Hippocampal formation (tissue), 2 donors: ENCODE results near the gene UBE2M.
"Not testable (repeated sequence)": the region's sequence is repeated elsewhere in the genome, so short reads cannot be mapped to it uniquely, and the experiment has no call there.

Experiments used
- DNase-seq, 2 donors: peaks; one replicate each; lab custom pipeline; 2025; lab: John Stamatoyannopoulos, UW

UBE2M gene

DNA sequence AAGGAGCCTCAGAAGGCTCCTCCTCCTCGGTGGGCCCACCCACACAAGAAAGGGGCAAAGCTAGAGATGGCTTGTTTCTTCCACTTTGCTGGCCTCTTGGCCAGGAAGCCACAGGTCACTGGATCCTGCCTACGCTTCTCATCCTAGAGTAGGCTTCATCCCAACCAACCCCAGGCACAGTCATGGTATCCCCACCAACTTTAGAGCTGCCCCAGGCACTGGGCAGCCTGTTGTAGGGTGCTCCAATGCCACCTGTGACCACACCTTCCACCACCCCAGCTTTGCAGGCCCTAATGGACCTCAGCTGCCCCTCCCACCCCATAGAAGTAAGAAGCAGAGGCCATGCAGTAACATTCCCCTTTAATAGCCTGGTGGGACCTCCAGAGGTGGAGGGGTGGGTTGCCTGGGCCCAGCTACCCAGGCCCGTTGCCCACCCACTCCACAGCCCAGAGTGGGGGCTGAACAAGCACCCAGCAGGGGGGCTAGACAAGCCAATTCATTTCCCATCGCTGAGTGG lies 3.0 kb downstream of the UBE2M start:
- no peak for DNase-seq

DNA sequence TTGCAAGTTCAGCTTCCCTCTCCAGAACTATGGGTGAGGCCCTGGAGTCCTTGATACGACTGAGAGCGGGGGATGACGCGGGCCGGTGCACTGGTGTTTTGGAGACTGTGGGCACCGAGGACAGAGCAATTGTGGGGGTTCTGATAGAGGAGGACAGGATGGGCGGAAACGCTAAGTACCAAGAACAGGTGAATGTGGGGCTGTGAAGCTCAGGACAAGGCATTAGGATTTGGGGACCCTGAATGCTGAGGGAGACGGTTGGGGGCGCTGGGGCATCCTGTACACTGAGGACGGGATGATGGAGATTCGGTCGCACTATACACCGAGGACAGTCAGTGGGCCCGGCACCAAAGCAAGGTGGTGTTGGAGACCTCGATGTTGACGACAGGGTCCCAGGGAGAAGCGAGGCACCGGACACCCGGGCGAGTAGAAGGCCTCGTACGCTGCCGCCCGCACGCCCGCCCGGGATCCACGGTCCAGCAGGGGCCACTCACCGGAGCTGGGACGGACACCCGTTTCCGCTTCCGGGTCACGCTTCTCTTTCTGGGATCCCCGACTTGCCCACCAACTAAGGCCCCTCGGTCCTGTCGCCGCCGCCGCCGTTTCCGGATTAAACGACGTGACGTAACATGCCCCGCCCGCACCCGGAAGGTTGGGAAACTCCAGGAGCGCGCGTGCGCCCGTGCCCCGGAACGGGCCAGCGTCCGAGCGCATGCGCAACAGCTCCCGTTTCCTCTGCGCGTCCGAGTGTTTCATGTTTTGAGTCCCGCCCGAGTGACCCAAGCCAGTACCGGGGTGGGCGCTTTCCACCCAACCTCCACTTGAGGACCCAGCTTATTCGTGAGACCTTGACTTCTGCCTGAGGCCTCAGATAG lies 3.7 kb downstream of the UBE2M start, which contains the start of gene CHMP2A:
TSS of gene CHMP2A (minus strand) at position 612 of the 875 bp plus-strand sequence. CDS start 893 bp downstream, outside the sequence.
- DNase-seq: no peak

DNA sequence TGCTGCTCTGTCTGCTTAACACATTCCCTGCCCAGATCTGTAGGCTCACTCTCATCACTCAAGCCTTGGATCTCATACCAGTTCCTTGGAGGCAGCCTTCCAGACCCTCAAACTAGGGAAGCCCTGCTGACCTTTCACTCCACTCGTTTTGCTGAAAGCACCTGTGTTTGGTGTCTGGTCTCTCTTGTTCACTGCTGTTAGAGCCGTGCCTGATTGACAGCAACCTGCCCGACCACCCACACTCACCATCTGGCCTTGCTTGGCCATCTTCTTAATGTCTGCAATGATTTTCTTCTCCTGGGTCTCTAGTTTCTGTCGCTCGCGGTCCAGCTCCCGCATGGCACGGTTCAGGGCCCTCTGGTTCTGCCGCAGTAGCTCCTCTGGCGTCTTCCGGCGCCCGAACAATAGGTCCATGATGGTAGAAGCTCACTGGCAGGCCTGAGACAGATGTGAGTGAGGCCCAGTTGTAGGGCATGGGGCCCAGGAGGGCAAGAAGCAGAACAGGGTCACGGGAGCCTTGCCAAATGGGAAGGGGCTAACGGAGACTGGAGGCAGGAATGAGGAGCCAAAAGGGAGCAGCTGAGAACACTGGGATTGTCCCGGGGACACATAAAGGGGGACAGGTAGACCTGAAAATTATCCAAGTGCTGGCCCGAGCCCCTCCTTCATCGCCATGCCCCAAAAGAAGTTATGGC lies 4.5 kb downstream of the UBE2M start:
- no peak for DNase-seq

DNA sequence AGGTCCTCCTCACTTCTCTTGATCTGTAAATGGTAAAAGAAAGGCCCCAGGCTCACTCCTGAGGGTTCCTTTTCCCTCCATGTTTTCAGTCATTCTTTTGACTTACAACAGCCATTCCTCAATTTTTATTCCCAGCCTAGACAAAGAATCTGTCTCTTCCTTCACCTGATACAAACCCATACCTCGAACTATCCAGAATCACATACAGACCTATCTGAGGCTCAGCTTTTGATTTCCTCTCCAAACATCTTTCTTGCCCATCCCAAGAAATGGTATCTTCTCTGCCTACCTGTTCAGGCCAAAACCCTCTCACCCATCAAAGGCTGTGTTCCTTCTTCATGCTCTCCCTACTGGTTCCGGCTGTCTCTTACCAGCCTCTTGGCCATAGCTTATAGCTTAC lies 5.8 kb downstream of the UBE2M start:
- DNase-seq: no peak

DNA sequence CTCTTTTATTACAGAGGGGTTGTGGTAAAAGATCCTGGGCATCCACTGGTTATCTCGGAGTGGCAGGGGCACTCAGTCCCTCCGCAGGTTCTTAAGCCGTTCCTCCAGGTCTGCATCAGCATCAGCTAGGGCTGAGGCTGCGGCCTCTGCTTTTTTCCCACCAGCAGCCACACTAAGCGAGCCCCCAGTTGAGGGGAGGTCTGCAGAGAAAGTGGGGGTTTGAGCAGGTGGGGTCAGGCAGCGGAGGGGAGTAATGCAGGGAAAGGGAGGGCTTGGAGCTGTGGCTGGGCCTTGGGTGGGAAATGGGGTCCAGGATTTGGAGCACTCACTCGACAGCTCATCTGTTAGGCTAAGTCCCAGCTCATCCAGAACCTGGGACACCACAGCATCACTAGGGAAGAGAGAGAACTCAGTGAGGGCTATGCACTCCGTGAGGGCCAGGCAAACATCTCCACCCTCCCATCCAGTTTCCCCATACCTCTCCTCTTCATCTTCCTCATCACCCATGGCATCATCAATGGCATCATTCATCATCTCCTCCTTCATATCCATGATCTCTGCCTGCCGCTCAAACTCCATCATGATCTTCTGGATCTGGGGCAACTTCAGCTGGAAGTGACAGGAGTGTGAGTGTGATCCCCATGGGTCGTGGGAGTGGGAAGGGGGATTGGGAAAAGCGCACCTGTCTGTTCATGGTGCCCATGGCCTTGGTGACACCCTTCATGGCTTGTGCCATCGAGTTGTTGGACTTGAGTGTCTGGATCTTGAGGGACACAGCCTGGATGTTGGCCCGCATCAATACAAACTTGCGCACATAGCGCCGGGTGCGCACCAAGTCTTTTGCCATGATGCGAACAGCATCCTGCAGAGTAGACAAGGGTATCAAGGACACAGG lies 6.6 kb downstream of the UBE2M start:
- DNase-seq: no peak

DNA sequence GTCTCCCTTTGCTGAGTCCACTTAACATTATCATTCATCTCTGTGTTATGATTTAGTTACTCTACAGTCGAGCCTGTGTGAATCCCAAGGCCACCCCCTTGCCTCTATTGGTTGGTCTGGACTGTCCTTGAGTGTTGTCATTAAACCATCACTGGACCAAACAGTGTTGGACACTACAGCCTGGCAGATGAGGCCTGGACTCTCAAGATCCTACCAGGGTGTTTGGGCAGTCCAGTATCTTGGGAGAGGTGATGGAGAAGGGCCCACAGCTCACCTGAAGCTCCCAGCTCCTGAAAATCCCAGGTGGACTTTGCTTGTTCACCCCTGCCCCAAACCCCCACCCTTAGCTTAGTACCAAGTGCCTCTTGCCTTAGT lies 7.3 kb downstream of the UBE2M start:
- no peak for DNase-seq

DNA sequence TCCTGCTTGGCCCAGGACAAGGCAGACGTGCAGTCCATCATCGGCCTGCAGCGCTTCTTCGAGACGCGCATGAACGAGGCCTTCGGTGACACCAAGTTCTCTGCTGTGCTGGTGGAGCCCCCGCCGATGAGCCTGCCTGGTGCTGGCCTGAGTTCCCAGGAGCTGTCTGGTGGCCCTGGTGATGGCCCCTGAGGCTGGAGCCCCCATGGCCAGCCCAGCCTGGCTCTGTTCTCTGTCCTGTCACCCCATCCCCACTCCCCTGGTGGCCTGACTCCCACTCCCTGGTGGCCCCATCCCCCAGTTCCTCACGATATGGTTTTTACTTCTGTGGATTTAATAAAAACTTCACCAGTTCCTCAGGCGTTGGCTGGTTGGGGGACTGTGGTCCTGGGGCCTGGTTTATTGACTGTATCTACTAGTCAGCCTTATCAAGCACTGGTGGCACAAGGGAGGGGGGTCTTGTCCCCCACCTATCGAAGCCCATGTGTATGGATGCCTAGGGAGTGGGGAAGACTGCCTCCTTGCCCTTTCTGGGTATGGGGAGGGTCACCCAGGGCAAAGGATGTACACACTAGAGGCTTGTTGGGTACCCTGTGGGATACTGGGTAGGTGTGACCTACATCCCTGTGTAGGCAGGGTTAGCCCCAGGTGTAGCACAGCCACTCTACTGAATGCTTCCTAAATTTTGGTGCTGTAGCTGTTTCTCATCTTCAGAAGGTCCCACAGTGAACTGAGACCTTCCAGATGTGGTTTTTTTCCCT lies 7.9 kb downstream of the UBE2M start:
- no peak for DNase-seq

DNA sequence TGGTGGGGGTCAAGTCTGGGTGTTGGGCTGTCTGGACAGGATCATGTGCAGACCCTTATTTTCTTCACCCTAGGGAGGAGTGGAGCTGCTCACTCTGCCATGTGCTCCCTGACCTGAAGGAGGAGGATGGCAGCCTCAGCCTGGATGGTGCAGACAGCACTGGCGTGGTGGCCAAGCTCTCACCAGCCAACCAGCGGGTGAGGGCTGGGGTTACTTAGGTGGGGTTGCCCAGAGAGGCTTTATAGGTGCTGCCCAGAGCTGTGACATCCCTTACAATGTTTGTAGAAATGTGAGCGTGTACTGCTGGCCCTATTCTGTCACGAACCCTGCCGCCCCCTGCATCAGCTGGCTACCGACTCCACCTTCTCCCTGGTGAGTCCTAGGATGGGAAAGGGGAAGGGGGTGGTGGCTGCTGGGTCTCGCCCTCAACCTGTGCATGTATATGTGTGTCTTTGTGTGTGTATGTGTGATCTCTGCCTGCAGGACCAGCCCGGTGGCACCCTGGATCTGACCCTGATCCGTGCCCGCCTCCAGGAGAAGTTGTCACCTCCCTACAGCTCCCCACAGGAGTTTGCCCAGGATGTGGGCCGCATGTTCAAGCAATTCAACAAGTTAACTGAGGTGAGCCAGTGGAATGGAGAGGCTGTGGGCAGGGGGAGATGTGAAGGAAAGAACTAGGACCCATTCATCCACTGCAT lies 8.6 kb downstream of the UBE2M start:
- no peak for DNase-seq

DNA sequence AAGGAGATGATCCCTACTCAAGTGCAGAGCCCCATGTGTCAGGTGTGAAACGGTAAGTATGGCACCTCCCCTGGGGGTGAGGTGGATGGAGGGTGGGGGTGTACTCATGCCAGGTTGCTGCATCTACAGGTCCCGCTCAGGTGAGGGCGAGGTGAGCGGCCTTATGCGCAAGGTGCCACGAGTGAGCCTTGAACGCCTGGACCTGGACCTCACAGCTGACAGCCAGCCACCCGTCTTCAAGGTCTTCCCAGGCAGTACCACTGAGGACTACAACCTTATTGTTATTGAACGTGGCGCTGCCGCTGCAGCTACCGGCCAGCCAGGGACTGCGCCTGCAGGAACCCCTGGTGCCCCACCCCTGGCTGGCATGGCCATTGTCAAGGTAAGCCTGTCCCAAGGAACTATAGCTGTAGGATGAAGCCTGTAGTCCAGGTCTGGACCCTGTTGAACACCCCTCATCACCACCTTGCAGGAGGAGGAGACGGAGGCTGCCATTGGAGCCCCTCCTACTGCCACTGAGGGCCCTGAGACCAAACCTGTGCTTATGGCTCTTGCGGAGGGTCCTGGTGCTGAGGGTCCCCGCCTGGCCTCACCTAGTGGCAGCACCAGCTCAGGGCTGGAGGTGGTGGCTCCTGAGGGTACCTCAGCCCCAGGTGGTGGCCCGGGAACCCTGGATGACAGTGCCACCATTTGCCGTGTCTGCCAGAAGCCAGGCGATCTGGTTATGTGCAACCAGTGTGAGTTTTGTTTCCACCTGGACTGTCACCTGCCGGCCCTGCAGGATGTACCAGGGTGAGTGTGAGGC lies 9.3 kb downstream of the UBE2M start:
- no peak for DNase-seq

DNA sequence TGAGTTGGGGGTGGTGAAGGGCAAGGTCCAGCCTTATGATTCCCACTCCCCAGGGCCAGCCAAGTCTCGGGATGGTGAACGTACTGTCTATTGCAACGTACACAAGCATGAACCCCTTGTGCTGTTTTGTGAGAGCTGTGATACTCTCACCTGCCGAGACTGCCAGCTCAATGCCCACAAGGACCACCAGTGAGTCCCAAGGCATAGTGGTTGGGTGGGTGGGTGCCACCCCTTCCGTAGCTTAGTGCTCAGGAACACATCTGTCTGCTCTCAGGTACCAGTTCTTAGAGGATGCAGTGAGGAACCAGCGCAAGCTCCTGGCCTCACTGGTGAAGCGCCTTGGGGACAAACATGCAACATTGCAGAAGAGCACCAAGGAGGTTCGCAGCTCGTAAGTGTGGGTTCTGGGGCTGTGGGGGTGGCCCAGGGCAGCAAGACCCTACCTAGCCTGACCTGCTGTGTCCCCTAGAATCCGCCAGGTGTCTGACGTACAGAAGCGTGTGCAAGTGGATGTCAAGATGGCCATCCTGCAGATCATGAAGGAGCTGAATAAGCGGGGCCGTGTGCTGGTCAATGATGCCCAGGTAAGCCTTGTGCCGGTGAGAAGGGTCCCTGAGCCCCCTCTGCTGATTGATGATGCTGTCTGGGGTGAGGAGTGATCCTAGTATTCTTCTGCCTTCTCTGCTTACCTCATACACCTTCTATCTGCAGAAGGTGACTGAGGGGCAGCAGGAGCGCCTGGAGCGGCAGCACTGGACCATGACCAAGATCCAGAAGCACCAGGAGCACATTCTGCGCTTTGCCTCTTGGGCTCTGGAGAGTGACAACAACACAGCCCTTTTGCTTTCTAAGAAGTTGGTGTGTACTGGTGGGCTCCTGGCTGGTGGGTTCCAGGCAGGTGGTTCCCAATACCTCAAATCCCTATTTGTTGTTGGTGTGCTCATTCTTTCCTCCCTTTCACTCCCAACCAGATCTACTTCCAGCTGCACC lies 10.8 kb downstream of the UBE2M start:
- DNase-seq: no peak

DNA sequence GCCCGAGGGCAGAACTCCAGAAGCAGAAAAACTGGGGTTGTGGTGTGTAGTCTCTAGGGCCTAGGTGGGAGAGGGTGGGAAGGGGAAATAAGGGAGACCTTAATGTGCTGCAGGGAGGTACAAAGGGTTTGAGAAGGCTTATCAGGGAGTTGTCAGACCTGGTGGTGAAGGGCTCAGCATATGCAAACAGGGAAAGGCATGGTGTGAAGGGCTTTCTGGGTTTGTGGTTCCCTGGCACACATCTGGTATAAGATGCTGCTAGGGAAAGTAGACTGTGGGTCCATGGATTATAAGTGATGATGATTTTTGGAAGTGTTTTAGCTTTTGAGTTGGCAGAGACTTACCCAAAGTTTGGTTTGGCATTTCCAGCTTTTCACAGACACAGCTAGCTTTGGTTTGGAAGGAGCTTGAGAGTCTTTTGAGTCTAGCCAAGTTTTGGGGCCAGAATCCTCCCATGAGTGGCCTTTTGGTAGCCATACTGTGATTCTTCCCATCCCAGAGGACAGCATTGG lies 12.3 kb downstream of the UBE2M start:
- no peak for DNase-seq

DNA sequence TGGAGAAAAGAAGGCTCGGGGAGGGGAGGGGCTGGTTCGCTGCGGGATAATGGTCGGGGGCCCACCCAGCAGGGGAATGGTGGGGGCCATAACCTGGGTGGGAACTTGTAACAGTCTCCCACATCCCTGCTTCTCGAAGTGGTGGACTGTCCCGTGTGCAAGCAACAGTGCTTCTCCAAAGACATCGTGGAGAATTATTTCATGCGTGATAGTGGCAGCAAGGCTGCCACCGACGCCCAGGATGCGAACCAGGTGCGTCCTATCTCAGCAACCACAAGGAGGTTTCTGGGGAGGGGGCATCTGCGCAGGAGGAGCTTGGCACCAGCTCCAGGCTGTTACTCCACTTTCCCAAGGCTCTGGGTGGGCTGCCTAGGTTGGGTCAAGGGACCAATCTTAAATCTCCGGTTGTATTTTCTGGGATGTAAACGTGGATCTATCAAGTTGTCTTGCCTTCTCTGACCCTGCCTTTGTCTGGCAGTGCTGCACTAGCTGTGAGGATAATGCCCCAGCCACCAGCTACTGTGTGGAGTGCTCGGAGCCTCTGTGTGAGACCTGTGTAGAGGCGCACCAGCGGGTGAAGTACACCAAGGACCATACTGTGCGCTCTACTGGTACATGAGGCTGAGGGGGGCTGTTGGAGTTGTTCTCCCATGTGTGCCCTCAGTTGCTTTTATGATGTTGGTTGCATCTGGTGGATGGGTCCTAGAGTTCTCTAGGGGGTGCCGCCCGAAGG lies 13.0 kb downstream of the UBE2M start:
- DNase-seq: no peak

DNA sequence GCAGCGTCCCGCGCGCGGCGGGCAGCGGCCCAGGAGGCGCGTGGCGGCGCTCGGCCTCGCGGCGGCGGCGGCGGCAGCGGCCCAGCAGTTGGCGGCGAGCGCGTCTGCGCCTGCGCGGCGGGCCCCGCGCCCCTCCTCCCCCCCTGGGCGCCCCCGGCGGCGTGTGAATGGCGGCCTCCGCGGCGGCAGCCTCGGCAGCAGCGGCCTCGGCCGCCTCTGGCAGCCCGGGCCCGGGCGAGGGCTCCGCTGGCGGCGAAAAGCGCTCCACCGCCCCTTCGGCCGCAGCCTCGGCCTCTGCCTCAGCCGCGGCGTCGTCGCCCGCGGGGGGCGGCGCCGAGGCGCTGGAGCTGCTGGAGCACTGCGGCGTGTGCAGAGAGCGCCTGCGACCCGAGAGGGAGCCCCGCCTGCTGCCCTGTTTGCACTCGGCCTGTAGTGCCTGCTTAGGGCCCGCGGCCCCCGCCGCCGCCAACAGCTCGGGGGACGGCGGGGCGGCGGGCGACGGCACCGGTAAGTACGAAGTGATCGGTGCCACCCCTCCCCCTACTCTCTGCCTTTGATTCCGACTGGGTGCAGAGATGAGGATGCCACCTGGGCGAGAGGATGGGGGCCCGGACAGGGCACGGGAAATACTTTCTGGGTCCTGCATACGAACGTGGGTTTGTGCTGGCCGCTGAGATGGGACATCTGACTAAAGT lies 13.7 kb downstream of the UBE2M start:
- DNase-seq: no peak

DNA sequence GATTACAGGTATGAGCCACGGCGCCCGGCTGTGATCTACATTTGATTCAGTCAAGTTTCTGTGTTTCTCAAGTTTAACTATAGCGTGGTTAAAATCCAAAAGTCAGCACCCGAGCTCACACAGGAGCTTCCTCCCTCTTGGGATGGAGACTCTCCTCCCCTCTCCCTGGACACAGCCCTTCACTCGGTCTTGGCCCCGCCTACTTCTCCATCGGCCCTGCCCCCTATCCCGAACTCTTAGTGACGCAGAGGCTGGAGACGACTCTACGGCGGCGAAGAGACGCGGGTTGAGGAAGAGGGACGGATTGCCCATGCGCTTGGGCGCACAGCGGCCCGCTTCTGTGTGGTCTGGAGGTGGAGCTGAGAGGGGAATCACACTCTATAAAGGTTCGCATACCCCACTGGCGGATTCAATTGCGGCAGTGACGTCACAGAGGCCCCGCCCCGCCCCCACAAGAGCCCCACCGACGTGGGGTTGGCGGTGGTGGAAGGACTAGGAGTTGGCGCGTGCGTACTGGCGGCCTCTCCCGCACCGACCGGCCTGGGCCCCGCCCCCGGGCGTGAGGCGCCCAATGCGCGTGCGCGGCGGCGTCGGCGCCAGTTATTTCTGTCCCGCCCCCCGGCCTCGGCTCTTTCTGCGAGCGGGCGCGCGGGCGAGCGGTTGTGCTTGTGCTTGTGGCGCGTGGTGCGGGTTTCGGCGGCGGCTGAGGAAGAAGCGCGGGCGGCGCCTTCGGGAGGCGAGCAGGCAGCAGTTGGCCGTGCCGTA lies 14.4 kb downstream of the UBE2M start, which contains the start of gene TRIM28:
TSS of gene TRIM28 (plus strand) at position 239 of the 765 bp plus-strand sequence. CDS start 694 bp downstream, outside the sequence.
- DNase-seq: no peak

DNA sequence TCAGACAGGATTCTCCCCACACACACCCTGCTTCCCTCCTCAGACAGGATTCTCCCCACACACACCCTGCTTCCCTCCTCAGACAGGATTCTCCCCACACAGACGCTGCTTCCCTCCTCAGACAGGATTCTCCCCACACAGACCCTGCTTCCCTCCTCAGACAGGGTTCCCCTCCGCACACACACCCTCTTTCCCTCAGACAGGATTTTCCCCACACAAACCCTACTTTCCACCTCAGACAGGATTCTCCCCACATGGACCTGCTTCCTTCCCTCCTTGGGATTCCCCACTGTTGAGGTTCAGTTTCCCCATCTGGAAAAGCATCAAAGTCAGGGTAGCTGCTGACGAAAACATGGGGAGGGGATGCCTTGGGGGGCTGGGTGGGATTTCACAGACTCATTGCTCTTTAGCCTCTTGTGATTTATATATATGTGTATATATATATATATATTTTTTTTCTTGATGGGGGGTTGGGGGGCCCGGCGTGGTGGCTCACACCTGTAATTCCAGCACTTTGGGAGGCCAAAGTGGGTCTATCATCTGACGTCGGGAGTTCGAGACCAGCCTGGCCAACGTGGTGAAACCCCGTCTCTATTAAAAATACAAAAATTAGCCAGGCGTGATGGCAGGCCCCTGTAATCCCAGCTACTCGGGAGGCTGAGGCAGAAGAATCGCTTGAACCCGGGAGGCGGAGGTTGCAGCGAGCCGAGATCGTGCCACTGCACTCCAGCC lies 15.6 kb downstream of the UBE2M start:
- DNase-seq: not testable (repeated sequence)
